ENCODE results near the gene PIGR. TPM values are rescaled to one million over a fixed set of nuclear protein-coding genes. Genes with fewer than 3 reads are reported as not detected.

Gene PIGR
- total and polyA plus RNA-seq, 2 of the 8 experiments (the other 6 are each of a cell fraction or from before 2014, with no cell fraction given) = not detected

DNA sequence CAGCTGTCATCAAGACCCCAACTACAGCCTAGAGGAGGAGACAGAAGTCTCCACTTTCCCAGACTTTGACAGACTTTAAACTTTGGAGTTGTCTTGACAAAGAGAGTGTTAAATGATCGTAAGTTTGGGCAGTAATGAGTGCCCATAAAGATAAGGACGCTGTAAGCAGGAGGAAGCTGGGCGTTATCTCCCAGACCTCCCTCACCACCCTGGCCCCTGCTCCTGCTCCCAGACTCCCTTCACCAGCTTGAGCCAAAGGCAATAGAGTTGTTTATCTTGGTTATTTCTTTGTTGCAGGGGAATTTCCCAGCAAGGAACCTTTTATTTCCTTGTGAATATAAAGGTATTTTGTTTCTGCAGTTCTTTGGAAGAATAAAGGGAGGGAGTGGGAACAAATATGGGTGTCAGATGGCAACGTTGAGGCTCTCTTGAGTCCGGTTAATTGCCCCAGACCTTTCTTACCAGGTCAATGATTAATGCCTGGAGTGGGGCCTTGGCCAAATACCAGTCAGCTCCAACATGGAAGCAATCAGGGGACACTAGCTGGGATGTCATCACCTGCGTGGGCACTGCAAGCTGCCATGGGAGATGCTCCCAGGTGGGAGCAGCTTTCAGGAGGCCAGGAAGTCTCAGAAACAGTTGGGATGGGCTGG lies 4.4 kb downstream of the PIGR start (continued):
- no peak for TF ChIP-seq YY1 (IDR thresholded peaks at IDR 0.05; ENCODE audit: low read depth, low read length)
